HFFc6 (cell line): ENCODE measurements around the gene PTRHD1. TPM values are rescaled to one million over a fixed set of nuclear protein-coding genes. Genes with fewer than 3 reads are reported as not detected.
"Not testable (repeated sequence)": the region's sequence is repeated elsewhere in the genome, so short reads cannot be mapped to it uniquely, and the experiment has no call there.

Source experiments
- DNase-seq: peaks from one replicate; pipeline ENCODE4 v3.0.0-alpha.2; 2018
- H3K27ac Mint-ChIP-seq: 2 replicates; pipeline ENCODE4 v1.8.0; 2020; ENCODE audit warnings: mild to moderate bottlenecking, mixed read lengths
- H3K27me3 Mint-ChIP-seq: 2 replicates; pipeline ENCODE4 v1.8.0; 2021; ENCODE audit warnings: mild to moderate bottlenecking, moderate library complexity, mixed read lengths; ENCODE audit not compliant: insufficient read depth
- H3K36me3 Mint-ChIP-seq: 2 replicates; pipeline ENCODE4 v1.8.0; 2021; ENCODE audit warnings: low read depth, mixed read lengths
- H3K4me1 Mint-ChIP-seq: 2 replicates; pipeline ENCODE4 v1.8.0; 2020; ENCODE audit warnings: low read depth, mixed read lengths
- H3K4me3 Mint-ChIP-seq: 2 replicates; pipeline ENCODE4 v1.8.0; 2020; ENCODE audit warnings: mild to moderate bottlenecking, moderate library complexity, mixed read lengths
- H3K9me3 Mint-ChIP-seq: 2 replicates; pipeline ENCODE4 v1.8.0; 2020; ENCODE audit warnings: mild to moderate bottlenecking, mixed read lengths
- total RNA-seq, 6 experiments: library from RNA; stranded (reverse); fragmentation: NEBNext Ultra II Directional; extraction: Animal tissue kit (Norgen Biotek cat#: 25700); gene quantifications; 2 replicates in 1 of 6; 3 replicates in 5 of 6; pipeline ENCODE4 v1.2.3, GENCODE V29; 2021
- TF ChIP-seq, protein P1 (sequence below): fragments of 200-600 bp; sonication (generic); IDR thresholded peaks from 2 replicates; pipeline ENCODE4 v1.5.0; 2021; ENCODE audit warnings: antibody characterized with exemption, mild to moderate bottlenecking

PTRHD1 gene
- total RNA-seq, 6 experiments from 2014 or later: 29.4 to 44.4 (median 35.0) TPM

DNA sequence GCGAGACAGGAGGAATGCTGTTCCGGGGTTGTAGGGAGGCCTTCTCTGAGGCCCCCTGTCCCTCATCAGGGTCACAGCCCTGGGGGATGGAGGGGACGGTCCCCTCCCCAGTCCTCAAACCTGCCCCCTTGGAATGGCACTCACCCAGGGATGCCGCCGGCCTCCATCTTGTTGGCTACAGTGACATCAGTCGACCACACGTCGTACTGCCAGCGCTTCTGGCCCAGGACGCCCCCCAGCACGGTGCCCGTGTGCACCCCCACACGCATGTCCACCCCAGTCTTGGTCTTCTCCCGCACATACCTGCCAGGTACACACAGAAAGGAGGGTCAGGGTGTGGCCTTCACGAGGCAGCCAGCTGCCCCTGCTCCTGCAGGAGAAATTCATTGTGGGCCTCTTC is 46.5 kb upstream of the PTRHD1 start:
- no peak overlapping the region for H3K27ac Mint-ChIP-seq
- no peak overlapping the region for H3K4me3 Mint-ChIP-seq
- H3K4me1 Mint-ChIP-seq: peaks cover 16% of the 10 kb centered on the region
- DNase-seq: no peak
- TF ChIP-seq, protein P1, sequence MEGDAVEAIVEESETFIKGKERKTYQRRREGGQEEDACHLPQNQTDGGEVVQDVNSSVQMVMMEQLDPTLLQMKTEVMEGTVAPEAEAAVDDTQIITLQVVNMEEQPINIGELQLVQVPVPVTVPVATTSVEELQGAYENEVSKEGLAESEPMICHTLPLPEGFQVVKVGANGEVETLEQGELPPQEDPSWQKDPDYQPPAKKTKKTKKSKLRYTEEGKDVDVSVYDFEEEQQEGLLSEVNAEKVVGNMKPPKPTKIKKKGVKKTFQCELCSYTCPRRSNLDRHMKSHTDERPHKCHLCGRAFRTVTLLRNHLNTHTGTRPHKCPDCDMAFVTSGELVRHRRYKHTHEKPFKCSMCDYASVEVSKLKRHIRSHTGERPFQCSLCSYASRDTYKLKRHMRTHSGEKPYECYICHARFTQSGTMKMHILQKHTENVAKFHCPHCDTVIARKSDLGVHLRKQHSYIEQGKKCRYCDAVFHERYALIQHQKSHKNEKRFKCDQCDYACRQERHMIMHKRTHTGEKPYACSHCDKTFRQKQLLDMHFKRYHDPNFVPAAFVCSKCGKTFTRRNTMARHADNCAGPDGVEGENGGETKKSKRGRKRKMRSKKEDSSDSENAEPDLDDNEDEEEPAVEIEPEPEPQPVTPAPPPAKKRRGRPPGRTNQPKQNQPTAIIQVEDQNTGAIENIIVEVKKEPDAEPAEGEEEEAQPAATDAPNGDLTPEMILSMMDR: no peak; the same call in 1 of the 2 replicates
- peaks cover 3% of the 10 kb centered on the region; the same call in 1 of the 2 replicates for H3K36me3 Mint-ChIP-seq
- no peaks in the 10 kb centered on the region for H3K9me3 Mint-ChIP-seq
- H3K27me3 Mint-ChIP-seq: no peaks in the 10 kb centered on the region; the same call in 1 of the 2 replicates

DNA sequence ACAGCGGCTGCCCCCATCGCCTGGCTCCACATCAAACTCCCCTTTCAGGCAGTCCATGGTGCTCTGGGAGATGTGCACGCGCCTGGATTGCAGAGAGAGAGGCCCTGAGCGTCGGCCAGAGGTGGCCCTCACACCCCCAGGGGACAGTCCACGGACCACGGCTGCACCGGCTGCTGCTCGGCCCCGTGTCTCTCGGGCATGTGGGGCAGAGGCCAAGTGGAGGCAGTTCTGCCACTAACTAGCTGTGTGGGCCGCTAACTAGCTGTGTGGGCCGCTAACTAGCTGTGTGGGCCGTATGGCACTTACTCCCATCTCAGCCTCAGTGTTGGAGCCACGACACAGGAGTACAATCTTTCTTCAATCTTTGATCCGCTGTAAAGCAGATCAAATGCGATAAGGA is 45.4 kb upstream of the PTRHD1 start:
- TF ChIP-seq, protein P1: no peak
- Mint-ChIP-seq H3K27ac (no peak overlapping the region), H3K36me3 (peaks cover 3% of the 10 kb centered on the region; the same call in 1 of the 2 replicates), H3K27me3 (no peaks in the 10 kb centered on the region), H3K4me3 (no peak overlapping the region), H3K4me1 (peaks cover 16% of the 10 kb centered on the region), H3K9me3 (no peaks in the 10 kb centered on the region)
- DNase-seq: no peak

DNA sequence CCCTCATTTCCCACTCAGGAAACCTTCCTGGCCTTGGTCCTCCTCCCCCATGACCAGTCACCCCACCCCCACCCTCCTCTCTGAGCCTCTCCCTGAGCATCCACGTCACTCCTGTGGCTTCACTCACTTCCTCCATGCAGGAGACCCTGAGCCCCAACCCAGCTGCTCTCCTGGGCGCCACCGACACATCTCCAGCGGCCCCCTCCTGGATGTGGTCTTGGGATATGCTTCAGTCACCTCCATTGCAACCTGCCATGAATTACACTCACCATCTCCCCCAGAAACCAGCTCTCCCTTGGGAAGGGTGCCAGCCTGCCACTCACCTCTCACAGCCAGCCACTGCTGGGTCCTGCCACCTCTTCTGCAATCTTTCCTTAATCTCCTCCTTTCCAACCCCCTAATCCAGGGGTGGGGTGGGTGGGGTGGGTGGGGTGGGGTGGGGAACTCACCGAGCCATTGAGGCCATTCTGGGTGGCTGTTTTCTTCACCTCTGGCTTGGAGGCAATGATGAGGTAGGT is 44.9 kb upstream of the PTRHD1 start:
- Mint-ChIP-seq H3K27me3 (no peaks in the 10 kb centered on the region), H3K27ac (no peak overlapping the region), H3K4me1 (peaks cover 16% of the 10 kb centered on the region), H3K9me3 (no peaks in the 10 kb centered on the region), H3K36me3 (peaks cover 3% of the 10 kb centered on the region; the same call in 1 of the 2 replicates), H3K4me3 (no peak overlapping the region)
- TF ChIP-seq, protein P1: no peak
- DNase-seq: no peak

DNA sequence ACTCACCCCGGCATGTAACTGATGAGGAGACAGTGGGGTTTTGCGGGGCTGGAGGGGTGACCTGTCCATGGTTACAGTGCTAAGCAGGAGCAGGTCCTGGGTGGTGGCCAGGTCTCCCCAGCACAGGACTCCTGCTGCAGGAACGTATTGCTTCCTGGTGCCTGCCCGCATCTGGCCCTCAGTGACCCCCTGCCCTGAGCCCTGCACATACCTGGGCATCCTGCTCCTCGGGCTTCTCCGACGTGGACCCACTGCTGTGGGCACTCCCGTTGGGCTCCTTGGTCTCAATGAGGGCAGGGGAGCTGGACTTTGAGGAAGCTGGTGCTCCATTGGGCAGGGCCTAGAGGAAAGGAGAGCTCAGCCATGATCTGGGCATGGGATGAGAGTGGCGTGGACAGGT is 43.5 kb upstream of the PTRHD1 start:
- Mint-ChIP-seq H3K4me3 (no peak overlapping the region), H3K36me3 (peaks cover 3% of the 10 kb centered on the region; the same call in 1 of the 2 replicates), H3K9me3 (no peaks in the 10 kb centered on the region), H3K27ac (no peak overlapping the region), H3K4me1 (peaks cover 16% of the 10 kb centered on the region), H3K27me3 (no peaks in the 10 kb centered on the region)
- TF ChIP-seq, protein P1: no peak
- DNase-seq: no peak

DNA sequence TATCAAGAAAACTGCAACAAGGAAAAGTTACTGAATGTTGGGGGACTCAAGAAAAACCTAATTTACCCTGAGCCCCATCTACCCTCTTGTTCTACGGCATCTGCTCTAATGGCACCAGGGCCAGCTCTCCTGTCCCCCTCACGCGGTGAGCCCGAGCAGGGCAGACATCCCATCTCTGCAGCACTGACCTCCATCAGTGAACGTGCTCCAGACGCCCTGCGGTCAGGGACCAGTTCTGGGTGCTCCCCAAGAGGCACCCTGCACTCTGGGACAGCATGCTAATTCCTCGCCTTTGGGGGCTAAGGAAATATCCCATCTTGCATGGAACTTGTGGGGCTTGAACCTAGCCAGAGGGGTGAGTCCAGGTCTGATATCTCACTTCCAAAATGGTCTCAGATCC is 43.0 kb upstream of the PTRHD1 start:
- Mint-ChIP-seq H3K27ac (peak overlapping the region; percentile 73; the same call in 1 of the 2 replicates), H3K36me3 (peaks cover 3% of the 10 kb centered on the region; the same call in 1 of the 2 replicates), H3K4me1 (peaks cover 16% of the 10 kb centered on the region), H3K27me3 (no peaks in the 10 kb centered on the region), H3K9me3 (no peaks in the 10 kb centered on the region), H3K4me3 (no peak overlapping the region)
- DNase-seq: no peak
- TF ChIP-seq, protein P1: no peak

DNA sequence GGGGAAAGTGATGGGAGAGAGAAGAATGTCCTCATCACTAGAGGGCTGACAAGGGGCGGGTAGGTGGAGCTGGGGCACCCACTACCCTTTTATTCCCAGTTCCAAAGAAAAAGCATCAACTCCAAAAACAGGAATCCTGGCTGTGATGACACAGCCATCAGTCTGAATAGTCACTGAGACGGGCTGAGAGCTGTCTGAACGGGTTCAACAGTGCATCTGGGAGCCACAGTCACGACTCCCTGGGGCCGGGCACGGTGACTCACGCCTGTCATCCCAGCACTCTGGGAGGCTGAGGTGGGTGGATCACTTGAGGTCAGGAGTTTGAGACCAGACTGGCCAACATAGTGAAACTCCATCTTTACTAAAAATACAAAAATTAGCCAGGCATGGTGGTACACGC is 42.2 kb upstream of the PTRHD1 start:
- not testable (repeated sequence) for H3K27me3 Mint-ChIP-seq, H3K9me3 Mint-ChIP-seq, H3K36me3 Mint-ChIP-seq, H3K4me3 Mint-ChIP-seq
- peak overlapping the region; percentile 73 for H3K27ac Mint-ChIP-seq
- H3K4me1 Mint-ChIP-seq: peaks cover 16% of the 10 kb centered on the region
- peak; percentile 70 for DNase-seq
